GM21360 (cell line): ENCODE measurements around the gene MAMDC2.
A peak's percentile ranks its signal among the peaks of the same experiment; 100 is the strongest.

ENCODE experiments used
- ATAC-seq: cut with Tn5 transposase; IDR thresholded peaks from one replicate; pipeline ENCODE4 v1.9.1; 2021; ENCODE audit warnings: mild to moderate bottlenecking, moderate library complexity; ENCODE audit not compliant: unreplicated experiment

Gene MAMDC2

GRCh38 chr9:70105147-70105546, 61.5 kb downstream of the MAMDC2 start:
- ATAC-seq: no peak

DNA sequence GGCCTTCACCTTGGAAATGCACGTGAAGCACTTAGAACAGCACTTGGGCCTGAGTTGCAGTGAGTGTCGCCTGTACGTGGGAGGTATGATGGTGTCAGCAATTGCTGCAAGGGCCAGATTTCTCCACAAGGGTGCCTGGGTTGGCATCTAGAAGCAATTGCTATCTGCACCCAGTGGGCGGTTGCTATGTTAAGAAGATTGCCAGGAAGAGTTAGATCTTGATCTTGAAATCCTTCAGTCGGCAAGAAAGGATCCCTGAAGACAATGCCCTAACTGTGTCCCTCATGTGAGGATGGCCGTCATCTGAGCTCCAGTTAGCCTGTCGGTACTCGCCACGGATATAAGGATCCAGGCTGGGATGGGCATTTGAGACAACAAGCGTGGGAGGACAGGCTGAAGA, 62.9 kb downstream of the MAMDC2 start:
- ATAC-seq: no peak

GRCh38 chr9:70107558-70107957, 63.9 kb downstream of the MAMDC2 start:
- no peak for ATAC-seq

- no peak for ATAC-seq
Observed at GRCh38 chr9:70108181-70108580, 64.5 kb downstream of the MAMDC2 start.

- no peak for ATAC-seq
Observed at GRCh38 chr9:70110194-70111041, 66.8 kb downstream of the MAMDC2 start.

- ATAC-seq: peak; percentile 64
Observed at GRCh38 chr9:70111042-70111602, 67.5 kb downstream of the MAMDC2 start.

- ATAC-seq: no peak
Observed at GRCh38 chr9:70111641-70112236, 68.1 kb downstream of the MAMDC2 start.

- no peak for ATAC-seq
Observed at GRCh38 chr9:70112981-70113380, 69.3 kb downstream of the MAMDC2 start.

DNA sequence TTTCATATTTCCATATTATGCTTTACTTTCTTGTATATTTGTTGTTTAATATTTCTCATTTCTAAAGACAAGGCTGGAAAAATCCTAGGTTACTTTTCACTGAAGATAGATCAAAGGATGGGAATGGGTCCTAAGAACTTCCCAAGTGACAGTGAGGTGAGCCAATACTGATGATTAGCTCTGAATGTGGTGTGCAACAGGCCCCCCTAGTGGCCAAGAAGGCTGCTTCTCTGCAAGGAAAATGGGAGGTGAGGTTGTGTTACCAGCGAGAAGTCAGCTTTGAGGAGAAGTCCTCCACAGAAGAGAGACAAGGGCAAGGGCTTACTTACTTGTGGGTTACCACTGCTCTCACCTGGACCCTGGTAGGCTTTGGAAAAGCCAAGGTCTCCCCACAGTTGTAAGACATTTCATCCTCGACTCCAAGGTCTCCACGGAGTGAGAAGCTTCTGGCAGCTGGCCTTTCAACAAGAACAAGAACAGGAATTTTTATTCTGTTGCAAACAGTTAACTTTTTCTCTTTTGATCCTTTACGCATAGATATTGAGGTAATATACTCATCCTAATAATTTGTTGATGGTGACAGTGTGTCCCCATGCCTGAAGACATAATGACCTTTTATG, 69.9 kb downstream of the MAMDC2 start:
- ATAC-seq: peak; percentile 76

DNA sequence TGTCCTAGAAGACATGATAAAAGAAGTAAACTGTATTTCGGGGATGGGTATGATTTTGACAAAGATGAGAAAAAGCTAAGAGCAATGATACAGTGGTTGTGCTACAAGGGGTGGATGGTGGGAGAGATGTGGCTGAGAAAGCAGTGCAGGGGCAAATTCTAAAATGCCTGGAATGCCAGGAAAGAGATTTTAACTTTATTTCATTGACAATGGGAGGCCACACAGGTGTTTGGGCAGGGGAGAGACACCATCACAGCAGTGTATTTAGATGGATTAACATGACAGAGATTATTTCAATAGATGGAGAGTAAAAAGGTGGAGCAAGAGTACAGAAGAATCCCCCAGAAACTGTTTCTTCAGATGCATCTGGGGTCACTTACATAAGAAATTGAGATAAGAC, 71.2 kb downstream of the MAMDC2 start:
- ATAC-seq: no peak

DNA sequence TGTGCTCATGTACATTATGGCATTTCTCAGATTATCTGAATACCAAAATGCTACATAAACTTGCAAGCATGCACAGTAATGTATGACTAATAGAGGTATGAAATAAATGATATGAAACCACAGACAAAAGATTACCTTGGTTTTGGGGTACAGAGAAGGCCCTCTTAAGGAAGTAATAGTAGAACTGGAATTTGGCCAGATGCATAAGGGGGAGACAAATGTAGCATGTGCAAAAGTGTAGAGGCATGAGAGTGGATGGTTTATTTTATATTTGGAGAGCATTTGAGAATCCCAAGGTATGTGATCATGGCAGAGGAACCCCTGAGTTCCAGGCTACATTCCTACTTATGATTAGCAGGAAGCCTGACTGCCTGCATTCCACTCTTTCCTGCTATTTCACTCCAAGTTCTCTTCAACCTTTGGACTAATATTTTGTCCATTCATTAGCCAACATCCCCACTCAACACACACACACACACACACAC, 74.2 kb downstream of the MAMDC2 start:
- no peak for ATAC-seq

DNA sequence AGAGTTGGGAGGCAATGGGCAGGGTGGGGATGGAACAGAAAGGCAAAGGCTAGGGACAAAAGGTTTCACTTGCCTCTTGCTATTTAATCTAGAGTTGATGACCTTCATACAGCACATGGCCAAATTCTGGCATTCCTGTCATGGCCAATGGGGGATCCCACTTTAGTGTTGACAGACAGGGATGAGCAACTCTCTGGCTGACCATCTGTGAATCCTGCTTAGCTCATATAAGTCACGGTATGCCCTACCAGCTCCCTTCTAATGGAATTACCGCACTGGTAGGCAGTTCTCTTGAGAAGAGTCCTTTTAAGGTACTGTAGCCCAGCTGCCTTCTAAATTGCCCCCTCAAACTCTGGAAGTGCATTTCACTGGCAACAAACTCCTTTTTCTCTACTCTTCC, 76.1 kb downstream of the MAMDC2 start:
- ATAC-seq: no peak

DNA sequence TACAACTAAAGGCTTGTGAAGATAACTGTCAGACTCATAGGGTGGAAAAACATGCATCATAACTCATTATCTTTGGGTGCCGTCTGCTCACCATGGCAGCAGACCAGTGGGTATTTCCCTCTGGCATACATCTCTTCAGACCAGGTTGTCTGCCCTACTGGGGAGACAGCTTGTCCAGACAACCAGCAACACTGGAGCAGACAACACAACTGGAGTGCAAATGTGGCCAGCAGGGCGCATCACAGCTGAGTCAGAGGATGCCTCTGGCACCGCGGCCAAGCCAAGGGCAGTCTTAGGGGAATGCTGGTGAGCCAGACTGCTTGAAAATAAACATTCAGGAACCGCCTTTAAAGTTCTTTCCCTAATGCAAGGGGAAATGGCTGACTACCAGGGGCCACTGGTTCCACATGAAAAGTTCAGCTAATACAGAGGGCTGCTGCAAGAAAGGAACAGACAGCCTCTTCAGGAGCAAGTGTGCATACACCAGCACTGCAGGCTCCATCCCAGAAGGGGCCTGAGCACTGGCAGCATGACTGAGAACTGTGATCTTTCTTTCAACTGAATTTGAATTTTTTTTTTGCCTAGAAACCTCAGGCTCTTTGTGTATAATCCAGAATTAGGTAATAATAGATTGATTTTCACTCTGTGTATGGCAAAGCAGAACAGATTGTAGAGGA, 77.3 kb downstream of the MAMDC2 start:
- no peak for ATAC-seq

- no peak for ATAC-seq
Observed at GRCh38 chr9:70121818-70122436, 78.3 kb downstream of the MAMDC2 start.

- no peak for ATAC-seq
Observed at GRCh38 chr9:70123695-70124094, 80.0 kb downstream of the MAMDC2 start.

GRCh38 chr9:70125621-70126263, 82.1 kb downstream of the MAMDC2 start:
- ATAC-seq: no peak

DNA sequence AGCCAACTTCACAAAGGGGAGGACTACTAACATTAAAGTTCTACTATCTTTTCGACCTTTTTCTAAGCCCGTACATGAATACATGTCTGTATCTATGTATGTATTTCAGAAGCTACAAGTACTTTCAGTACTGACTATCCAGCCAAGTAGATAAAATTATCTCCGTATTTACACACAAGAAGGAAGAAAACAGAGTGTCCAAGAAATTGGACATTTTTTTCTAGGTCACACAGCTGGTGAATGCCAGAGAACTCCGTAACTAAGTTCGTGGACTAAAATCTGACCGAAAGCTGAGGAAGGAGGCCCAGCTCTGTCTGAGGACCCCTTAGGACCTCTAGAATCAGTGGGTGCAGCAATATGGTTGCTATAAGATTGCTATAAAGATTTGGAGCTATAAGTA, 83.4 kb downstream of the MAMDC2 start:
- no peak for ATAC-seq

- no peak for ATAC-seq
Observed at GRCh38 chr9:70127540-70128416, 84.1 kb downstream of the MAMDC2 start.

GRCh38 chr9:70130266-70130665, 86.6 kb downstream of the MAMDC2 start:
- no peak for ATAC-seq
